ENCODE results near the gene ITGB3.
A peak's percentile ranks its signal among the peaks of the same experiment; 100 is the strongest.

ITGB3 gene

GRCh38 chr17:47281216-47281615 is 27.6 kb downstream of the ITGB3 start:
- DNase-seq (ENCODE audit: low spot score): no peak
- TF ChIP-seq, protein P1, sequence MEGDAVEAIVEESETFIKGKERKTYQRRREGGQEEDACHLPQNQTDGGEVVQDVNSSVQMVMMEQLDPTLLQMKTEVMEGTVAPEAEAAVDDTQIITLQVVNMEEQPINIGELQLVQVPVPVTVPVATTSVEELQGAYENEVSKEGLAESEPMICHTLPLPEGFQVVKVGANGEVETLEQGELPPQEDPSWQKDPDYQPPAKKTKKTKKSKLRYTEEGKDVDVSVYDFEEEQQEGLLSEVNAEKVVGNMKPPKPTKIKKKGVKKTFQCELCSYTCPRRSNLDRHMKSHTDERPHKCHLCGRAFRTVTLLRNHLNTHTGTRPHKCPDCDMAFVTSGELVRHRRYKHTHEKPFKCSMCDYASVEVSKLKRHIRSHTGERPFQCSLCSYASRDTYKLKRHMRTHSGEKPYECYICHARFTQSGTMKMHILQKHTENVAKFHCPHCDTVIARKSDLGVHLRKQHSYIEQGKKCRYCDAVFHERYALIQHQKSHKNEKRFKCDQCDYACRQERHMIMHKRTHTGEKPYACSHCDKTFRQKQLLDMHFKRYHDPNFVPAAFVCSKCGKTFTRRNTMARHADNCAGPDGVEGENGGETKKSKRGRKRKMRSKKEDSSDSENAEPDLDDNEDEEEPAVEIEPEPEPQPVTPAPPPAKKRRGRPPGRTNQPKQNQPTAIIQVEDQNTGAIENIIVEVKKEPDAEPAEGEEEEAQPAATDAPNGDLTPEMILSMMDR (IDR thresholded peaks at IDR 0.05; ENCODE audit: extremely low read depth, missing control alignments): no peak

DNA sequence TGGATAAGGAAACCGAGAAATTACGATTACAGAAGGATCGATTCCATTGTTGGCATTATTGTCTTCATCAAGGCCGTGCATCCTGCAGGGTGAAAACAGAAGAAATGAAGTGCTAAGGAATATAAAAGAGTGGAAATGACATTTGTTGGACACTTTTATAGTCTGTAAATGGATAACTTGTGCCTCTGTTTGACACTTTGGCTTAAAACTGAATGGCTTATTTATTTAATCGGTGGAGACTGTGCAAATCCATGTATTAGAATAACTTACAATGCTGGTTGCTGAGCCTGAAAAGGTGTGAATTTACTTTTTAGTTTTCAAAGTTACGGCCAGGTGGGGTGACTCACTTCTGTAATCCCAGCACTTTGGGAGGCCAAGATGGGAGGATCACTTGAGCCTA is 31.4 kb downstream of the ITGB3 start:
- no peak for DNase-seq (ENCODE audit: low spot score)

DNA sequence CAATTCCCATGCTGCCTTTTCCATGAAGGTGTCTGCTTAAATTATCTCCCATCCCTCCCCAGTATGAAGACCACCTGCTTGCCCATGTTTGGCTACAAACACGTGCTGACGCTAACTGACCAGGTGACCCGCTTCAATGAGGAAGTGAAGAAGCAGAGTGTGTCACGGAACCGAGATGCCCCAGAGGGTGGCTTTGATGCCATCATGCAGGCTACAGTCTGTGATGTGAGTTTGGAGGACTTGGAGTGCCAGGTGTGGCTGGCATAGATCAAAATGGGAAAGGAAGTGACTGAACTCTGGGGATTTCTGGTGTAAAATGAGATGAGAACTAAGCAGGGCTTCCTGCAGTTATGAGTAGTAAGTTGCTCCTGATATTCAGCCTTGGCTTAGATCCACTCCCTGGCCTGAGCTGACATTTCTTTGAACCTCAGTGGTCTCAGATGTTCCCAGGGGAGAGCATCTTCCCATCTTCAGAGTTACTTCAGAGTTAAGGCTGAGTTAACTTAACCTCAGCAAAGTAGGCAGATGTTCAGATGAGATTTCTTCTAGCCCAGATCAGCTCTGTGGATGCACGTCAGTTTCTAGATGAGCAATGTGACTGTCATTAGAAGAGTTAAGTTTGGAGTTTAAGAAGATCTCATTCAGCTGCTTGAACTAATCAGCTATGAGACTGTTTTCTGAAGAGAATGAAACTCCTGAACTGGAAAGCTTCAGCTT is 32.7 kb downstream of the ITGB3 start:
- DNase-seq (ENCODE audit: low spot score): peak; percentile 73
- TF ChIP-seq, protein P1 (IDR thresholded peaks at IDR 0.05; ENCODE audit: extremely low read depth, missing control alignments): no peak

More for the DNA sequence above, 31.4 kb downstream of the ITGB3 start:
- TF ChIP-seq, protein P1 (IDR thresholded peaks at IDR 0.05; ENCODE audit: extremely low read depth, missing control alignments): no peak

- TF ChIP-seq, protein P1 (IDR thresholded peaks at IDR 0.05; ENCODE audit: extremely low read depth, missing control alignments): no peak
- no peak for DNase-seq (ENCODE audit: low spot score)
Measured at GRCh38 chr17:47287068-47287467, 33.4 kb downstream of the ITGB3 start.

GRCh38 chr17:47287639-47288038 is 34.0 kb downstream of the ITGB3 start:
- no peak for DNase-seq (ENCODE audit: low spot score)
- TF ChIP-seq, protein P1 (IDR thresholded peaks at IDR 0.05; ENCODE audit: extremely low read depth, missing control alignments): no peak

DNA sequence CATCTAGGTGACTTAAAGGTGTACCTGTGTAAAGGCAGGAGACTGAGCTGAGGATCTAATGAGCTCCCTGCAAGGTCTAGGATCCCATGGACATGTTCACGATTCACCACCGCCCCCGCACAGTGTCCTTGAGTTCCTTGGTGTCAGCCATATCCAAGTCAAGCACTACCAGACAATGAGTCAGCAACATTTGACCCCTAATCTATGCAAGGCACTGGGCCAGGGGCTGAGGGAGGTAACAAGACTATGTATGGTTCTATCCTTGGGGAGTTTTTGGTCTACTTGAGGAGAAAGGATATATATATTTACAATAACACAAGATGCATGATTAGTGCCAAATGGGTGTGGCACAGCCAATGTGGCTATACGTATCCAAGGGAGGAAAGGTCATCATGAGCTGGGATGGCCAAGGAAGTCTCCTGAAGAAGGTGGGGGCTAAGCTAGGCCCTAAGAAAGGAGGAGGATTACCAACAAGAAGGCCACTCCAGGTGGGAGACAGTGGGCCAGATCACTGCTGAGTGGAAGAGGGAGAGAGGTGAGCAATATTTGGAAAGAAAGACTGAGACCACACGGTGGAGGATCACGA is 35.0 kb downstream of the ITGB3 start:
- TF ChIP-seq, protein P1 (IDR thresholded peaks at IDR 0.05; ENCODE audit: extremely low read depth, missing control alignments): no peak
- DNase-seq (ENCODE audit: low spot score): no peak

- TF ChIP-seq, protein P1 (IDR thresholded peaks at IDR 0.05; ENCODE audit: extremely low read depth, missing control alignments): no peak
- DNase-seq (ENCODE audit: low spot score): no peak
Measured at GRCh38 chr17:47289302-47289701, 35.7 kb downstream of the ITGB3 start.

All from GM20000 (cell line).